Left ventricle myocardium inferior (tissue), 1 donor: ENCODE data around the gene SRBD1. TPM values are rescaled to one million over a fixed set of nuclear protein-coding genes. Genes with fewer than 3 reads are reported as not detected.

Experiments used
- DNase-seq: peaks from one replicate; pipeline ENCODE4 v3.0.0-alpha.2; 2020
- H3K27ac ChIP-seq: fragments of 200-600 bp; replicated peaks from 2 replicates; pipeline ENCODE4 v1.8.0; 2021
- H3K27me3 ChIP-seq: fragments of 200-600 bp; 2 replicates; pipeline ENCODE4 v1.8.0; 2021; ENCODE audit warnings: low read depth
- H3K36me3 ChIP-seq: fragments of 200-600 bp; 2 replicates; pipeline ENCODE4 v1.8.0; 2021
- H3K4me1 ChIP-seq: fragments of 200-600 bp; 2 replicates; pipeline ENCODE4 v1.8.0; 2021
- H3K4me3 ChIP-seq: fragments of 200-600 bp; 2 replicates; pipeline ENCODE4 v1.8.0; 2021; ENCODE audit warnings: mild to moderate bottlenecking, moderate library complexity
- H3K9me3 ChIP-seq: fragments of 200-600 bp; replicated peaks from 2 replicates; pipeline ENCODE4 v1.8.0; 2021
- intact Hi-C: fragments of 100-400 bp; cut with micrococcal nuclease; formaldehyde crosslinking; loops from one replicate; pipeline ENCODE4 v1.11.0; 2022
- total RNA-seq: library from RNA; stranded (reverse); fragmentation: NEBNext Ultra II Directional; extraction: Animal tissue kit (Norgen Biotek cat#: 25700); gene quantifications from one replicate; pipeline ENCODE4 v1.2.1, GENCODE V29; 2021
- TF ChIP-seq, protein P1 (sequence below): fragments of 200-600 bp; IDR thresholded peaks from 2 replicates; pipeline ENCODE4 v1.8.0; 2021; ENCODE audit warnings: antibody characterized with exemption, mild to moderate bottlenecking, borderline replicate concordance
- donor health status: DM: no; HTN: yes; CAD: no; lungs with severe emphysema.

Gene SRBD1
- total RNA-seq, 1 donor from 2014 or later = 11.8 TPM

DNA sequence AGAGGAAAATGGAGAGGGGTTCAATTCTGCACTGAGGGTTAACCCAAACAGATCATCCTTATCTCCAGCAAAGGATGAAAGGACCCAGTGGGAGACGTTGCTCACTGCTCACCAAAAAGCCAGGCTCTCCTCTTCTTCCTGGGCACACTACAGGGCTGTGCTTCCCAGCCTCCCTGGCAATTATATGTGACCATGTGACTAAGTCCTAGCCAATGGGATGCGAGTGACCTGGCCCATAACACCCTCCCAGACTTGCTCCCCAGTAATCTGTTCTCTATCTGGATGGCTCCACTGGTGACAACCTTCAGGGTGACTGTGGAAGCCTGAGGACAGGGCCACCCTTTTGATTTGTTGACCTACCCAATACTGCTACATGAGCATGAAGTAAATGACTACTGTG, 29.5 kb upstream of the SRBD1 start:
- no peak overlapping the region for H3K4me3 ChIP-seq
- H3K27ac ChIP-seq = no peak overlapping the region
- intact Hi-C loops = loop anchor here (5.0 kb wide), 1 partner anchor 297 kb away; no protein-coding TSS in a partner anchor
- peaks cover 18% of the 10 kb centered on the region for H3K27me3 ChIP-seq
- peaks cover 11% of the 10 kb centered on the region for H3K4me1 ChIP-seq
- TF ChIP-seq, protein P1, sequence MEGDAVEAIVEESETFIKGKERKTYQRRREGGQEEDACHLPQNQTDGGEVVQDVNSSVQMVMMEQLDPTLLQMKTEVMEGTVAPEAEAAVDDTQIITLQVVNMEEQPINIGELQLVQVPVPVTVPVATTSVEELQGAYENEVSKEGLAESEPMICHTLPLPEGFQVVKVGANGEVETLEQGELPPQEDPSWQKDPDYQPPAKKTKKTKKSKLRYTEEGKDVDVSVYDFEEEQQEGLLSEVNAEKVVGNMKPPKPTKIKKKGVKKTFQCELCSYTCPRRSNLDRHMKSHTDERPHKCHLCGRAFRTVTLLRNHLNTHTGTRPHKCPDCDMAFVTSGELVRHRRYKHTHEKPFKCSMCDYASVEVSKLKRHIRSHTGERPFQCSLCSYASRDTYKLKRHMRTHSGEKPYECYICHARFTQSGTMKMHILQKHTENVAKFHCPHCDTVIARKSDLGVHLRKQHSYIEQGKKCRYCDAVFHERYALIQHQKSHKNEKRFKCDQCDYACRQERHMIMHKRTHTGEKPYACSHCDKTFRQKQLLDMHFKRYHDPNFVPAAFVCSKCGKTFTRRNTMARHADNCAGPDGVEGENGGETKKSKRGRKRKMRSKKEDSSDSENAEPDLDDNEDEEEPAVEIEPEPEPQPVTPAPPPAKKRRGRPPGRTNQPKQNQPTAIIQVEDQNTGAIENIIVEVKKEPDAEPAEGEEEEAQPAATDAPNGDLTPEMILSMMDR = no peak
- H3K36me3 ChIP-seq = no peaks in the 10 kb centered on the region
- no peak for DNase-seq
- no peaks in the 10 kb centered on the region for H3K9me3 ChIP-seq

DNA sequence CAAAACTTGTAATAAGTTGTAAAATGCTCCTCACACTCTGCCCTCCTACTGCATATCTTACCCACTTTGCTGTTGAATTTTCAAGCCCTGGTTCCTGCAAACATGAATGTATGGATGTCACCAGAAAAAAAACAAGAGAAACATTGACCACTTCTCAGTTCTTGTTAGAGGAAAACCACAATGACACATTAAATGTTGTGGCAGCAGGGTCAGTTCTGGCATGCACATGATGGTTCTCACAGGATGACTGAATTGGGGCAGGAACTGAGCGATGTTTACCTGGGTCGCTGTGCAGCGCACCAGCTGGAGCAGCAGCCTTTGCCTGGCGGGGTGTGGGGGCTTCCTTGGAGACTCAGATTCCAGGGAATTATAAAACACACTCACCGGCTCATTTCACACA, 26.4 kb upstream of the SRBD1 start:
- intact Hi-C loops = no loop called here
- Histone ChIP-seq H3K27me3 (peaks cover 11% of the 10 kb centered on the region), H3K36me3 (no peaks in the 10 kb centered on the region), H3K9me3 (no peaks in the 10 kb centered on the region), H3K27ac (no peak overlapping the region), H3K4me3 (no peak overlapping the region), H3K4me1 (no peaks in the 10 kb centered on the region)
- DNase-seq = no peak
- TF ChIP-seq, protein P1 = no peak

DNA sequence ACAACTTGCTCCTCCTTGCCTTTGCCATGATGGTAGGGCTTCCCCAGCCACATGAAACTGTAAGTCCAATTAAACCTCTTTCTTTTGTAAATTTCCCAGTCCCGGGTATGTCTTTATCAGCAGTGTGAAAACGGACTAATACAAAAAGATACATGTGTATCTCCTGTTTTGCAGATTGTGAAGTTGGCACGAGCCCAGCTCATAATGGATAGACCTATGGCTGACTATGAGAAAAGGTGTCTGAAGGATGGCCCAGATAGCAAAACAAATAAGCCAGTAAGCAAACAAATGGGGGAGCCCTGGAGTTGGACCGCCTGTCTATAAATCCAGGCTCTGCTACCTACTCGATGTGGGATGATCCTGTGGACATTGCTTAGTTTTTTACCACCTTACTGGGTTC, 24.9 kb upstream of the SRBD1 start:
- no peaks in the 10 kb centered on the region for H3K36me3 ChIP-seq
- no peaks in the 10 kb centered on the region for H3K9me3 ChIP-seq
- DNase-seq = no peak
- H3K27me3 ChIP-seq = peaks cover 8% of the 10 kb centered on the region
- no peak overlapping the region for H3K27ac ChIP-seq
- intact Hi-C loops = no loop called here
- TF ChIP-seq, protein P1 = no peak
- no peak overlapping the region for H3K4me3 ChIP-seq
- H3K4me1 ChIP-seq = no peaks in the 10 kb centered on the region

DNA sequence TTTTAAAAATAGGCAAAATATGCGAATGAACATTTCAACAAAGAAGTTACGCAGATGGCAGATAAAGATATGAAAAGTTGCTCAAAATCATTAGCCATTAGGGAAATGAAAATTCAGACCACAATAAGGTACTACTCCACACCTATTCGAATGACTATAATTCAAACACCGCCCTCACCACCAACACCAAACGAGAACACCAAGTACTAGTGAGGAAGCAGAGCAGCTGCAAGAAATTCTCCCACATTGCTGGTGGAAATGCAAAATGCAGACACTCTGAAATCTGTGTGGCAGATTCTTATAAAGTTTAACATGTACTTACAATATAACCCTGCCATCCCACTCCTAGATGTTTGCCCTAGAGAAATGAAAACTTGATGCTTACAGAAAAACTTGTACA, 23.2 kb upstream of the SRBD1 start:
- intact Hi-C loops = no loop called here
- Histone ChIP-seq H3K27ac (no peak overlapping the region), H3K27me3 (peaks cover 12% of the 10 kb centered on the region), H3K4me1 (no peaks in the 10 kb centered on the region), H3K36me3 (no peaks in the 10 kb centered on the region), H3K9me3 (no peaks in the 10 kb centered on the region), H3K4me3 (no peak overlapping the region)
- TF ChIP-seq, protein P1 = no peak
- no peak for DNase-seq

DNA sequence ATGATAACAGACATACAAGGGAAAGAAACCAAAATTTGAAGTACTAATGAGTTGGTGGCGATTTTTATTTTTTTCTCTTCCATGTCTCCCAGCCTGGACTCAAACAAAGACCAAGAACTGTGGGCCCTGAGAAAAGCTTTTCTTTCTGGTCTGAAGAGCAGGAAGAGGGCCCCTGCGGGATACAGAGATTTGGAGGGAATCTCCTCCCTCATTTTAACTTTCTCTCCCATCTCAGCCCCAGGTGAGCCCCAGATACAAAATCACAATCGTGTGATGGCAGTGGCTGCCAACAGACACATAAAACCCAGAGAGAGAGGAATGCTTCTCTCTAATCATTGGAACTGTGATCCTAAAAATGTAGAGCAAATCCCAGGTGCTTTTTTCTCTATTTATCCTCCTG, 20.9 kb upstream of the SRBD1 start:
- TF ChIP-seq, protein P1 = no peak
- DNase-seq = no peak
- no peak overlapping the region for H3K27ac ChIP-seq
- no peaks in the 10 kb centered on the region for H3K9me3 ChIP-seq
- no peak overlapping the region for H3K4me3 ChIP-seq
- H3K27me3 ChIP-seq = peaks cover 12% of the 10 kb centered on the region
- intact Hi-C loops = no loop called here
- no peaks in the 10 kb centered on the region for H3K4me1 ChIP-seq
- no peaks in the 10 kb centered on the region for H3K36me3 ChIP-seq

DNA sequence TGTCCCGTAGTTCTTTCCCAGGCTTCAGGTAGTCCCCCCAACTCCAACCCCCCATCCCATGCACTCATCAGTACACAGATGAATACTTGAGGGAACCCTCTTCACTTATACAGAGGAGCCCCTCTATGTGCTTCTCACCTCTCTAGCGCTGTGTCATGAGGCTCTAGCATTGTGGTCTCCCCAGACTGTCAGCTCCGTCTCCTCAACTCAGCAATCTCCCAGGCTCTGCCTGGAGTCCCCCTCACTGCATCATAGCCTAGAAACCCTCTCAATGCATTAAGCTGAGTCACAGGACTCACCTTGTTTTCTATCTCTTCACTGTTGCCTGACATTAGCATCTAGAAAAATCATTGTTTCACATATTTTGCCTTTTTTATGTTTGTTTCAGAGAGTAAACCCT, 20.3 kb upstream of the SRBD1 start:
- DNase-seq = no peak
- Histone ChIP-seq H3K27ac (no peak overlapping the region), H3K27me3 (peaks cover 12% of the 10 kb centered on the region), H3K36me3 (no peaks in the 10 kb centered on the region), H3K4me3 (no peak overlapping the region), H3K9me3 (no peaks in the 10 kb centered on the region), H3K4me1 (no peaks in the 10 kb centered on the region)
- TF ChIP-seq, protein P1 = no peak
- intact Hi-C loops = no loop called here
